PC-9 (cell line): ENCODE data around the gene RPL28.

Source experiments
- CTCF ChIP-seq: fragments of 200-600 bp; sonication (generic); conservative IDR thresholded peaks from 2 replicates; pipeline ENCODE4 v1.6.1; 2017; ENCODE audit warnings: mixed run types, antibody characterized with exemption, mild to moderate bottlenecking, moderate library complexity
- EZH2 ChIP-seq: fragments of 200-600 bp; sonication (generic); IDR thresholded peaks from 2 replicates; pipeline ENCODE4 v1.8.0; 2017; ENCODE audit warnings: antibody characterized with exemption, low read depth

DNA sequence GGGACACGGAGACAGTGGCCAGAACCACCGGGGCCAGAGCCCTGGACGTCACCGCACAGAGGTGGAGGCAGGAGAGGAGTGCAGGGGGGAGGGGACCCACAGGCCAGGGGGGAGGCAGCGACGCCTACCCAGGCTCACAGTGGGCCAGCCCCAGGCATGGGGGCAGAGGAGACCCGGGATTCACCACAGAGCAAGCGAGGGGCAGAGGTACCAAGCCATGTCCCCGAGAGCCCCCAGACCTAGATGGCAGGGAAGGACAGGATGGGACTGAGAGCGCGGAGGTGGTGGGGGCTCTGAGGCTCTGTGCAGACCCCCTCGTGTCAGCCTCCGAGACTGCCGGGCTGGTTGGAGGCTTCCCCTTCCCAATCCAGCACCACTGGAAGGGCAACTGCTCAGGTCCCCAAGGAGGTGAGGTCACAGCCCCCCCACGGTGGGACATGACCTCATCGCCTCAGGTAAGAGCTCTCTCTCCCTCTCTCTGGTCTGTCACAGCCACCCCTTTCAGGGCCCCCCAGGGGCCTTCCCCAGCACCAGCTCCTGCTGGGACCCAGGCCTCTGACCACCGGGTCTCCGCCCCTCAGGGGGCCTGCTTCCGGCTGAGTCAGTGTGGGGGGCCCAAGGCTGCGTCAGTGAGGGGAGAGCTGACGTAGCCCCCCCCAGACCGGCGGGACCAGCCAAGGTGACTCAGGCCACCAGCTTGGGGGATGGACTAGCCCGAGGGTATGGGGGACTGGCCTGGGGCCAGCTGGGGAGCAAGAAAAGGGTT, 13.2 kb upstream of the RPL28 start:
- TF ChIP-seq CTCF (no peak), EZH2 (no peak)
